Measurements from ENCODE around the gene NRSN2. TPM values are rescaled to one million over a fixed set of nuclear protein-coding genes. Genes with fewer than 3 reads are reported as not detected.
A peak's percentile ranks its signal among the peaks of the same experiment; 100 is the strongest.

Gene NRSN2
- total and polyA plus RNA-seq, 3 donors from 2014 or later, result 49.4 to 79.0 (median 62.4) TPM

- TF ChIP-seq CTCF (IDR thresholded peaks at IDR 0.05), result no peak
- no peak for TF ChIP-seq POLR2A (IDR thresholded peaks at IDR 0.05)
- intact Hi-C loops (cut with DNase I; ENCODE audit: low total_unique reads), result no loop called here
- H3K36me3 ChIP-seq (ENCODE audit: low read depth, missing control alignments), result no peaks in the 10 kb centered on the region
- H3K27ac ChIP-seq, result peak overlapping the region; percentile 66 to 100
- H3K27me3 ChIP-seq, result no peaks in the 10 kb centered on the region
- no peak overlapping the region for H3K4me3 ChIP-seq
- H3K4me1 ChIP-seq, result peaks cover 33% of the 10 kb centered on the region
- H3K9me3 ChIP-seq, result no peaks in the 10 kb centered on the region
- WGBS, 2 donors, result 64 to 65% methylated on average over 13 of the region's 13 CpGs
- DNase-seq, result no peak
Observed at GRCh38 chr20:301886-302848, 44.7 kb upstream of the NRSN2 start.

- intact Hi-C loops (cut with DNase I; ENCODE audit: low total_unique reads), result no loop called here
- Histone ChIP-seq H3K4me3 (no peak overlapping the region), H3K4me1 (peaks cover 17% of the 10 kb centered on the region), H3K27me3 (no peaks in the 10 kb centered on the region), H3K36me3 (ENCODE audit: low read depth, missing control alignments) (no peaks in the 10 kb centered on the region), H3K9me3 (no peaks in the 10 kb centered on the region), H3K27ac (no peak overlapping the region)
- TF ChIP-seq POLR2A (IDR thresholded peaks at IDR 0.05) (no peak), CTCF (IDR thresholded peaks at IDR 0.05) (no peak)
- 69 to 80% methylated on average over 11 of the region's 11 CpGs for WGBS, 2 donors
- no peak for DNase-seq
Observed at GRCh38 chr20:305745-306144, 41.2 kb upstream of the NRSN2 start.

GRCh38 chr20:308427-309038 is 38.4 kb upstream of the NRSN2 start:
- H3K27ac ChIP-seq, result no peak overlapping the region
- WGBS, 2 donors, result 72 to 85% methylated on average over 6 to 7 of the region's 7 CpGs
- no peak for TF ChIP-seq CTCF (IDR thresholded peaks at IDR 0.05)
- no peak overlapping the region for H3K4me3 ChIP-seq
- no peak for DNase-seq
- H3K4me1 ChIP-seq, result peaks cover 4% of the 10 kb centered on the region
- H3K27me3 ChIP-seq, result no peaks in the 10 kb centered on the region
- intact Hi-C loops (cut with DNase I; ENCODE audit: low total_unique reads), result no loop called here
- no peaks in the 10 kb centered on the region for H3K36me3 ChIP-seq (ENCODE audit: low read depth, missing control alignments)
- H3K9me3 ChIP-seq, result no peaks in the 10 kb centered on the region

GRCh38 chr20:309306-309840 is 37.5 kb upstream of the NRSN2 start:
- Histone ChIP-seq H3K27ac (peak overlapping the region; percentile 60 to 89), H3K4me1 (peaks cover 4% of the 10 kb centered on the region), H3K4me3 (peak overlapping the region; percentile 53 to 68), H3K36me3 (ENCODE audit: low read depth, missing control alignments) (no peaks in the 10 kb centered on the region), H3K9me3 (no peaks in the 10 kb centered on the region), H3K27me3 (no peaks in the 10 kb centered on the region)
- no peak for DNase-seq
- intact Hi-C loops (cut with DNase I; ENCODE audit: low total_unique reads), result no loop called here
- 1 to 3% methylated on average over 6 of the region's 6 CpGs for WGBS, 2 donors
- no peak for TF ChIP-seq CTCF (IDR thresholded peaks at IDR 0.05)
- TF ChIP-seq POLR2A (IDR thresholded peaks at IDR 0.05), result no peak
